ENCODE data around the gene HNRNPUL1. TPM values are rescaled to one million over a fixed set of nuclear protein-coding genes. Genes with fewer than 3 reads are reported as not detected.

The HNRNPUL1 gene
- total and polyA plus RNA-seq, 2 donors (not counting 1 experiment from before 2014, with no cell fraction given), result 36.4 to 58.1 TPM

DNA sequence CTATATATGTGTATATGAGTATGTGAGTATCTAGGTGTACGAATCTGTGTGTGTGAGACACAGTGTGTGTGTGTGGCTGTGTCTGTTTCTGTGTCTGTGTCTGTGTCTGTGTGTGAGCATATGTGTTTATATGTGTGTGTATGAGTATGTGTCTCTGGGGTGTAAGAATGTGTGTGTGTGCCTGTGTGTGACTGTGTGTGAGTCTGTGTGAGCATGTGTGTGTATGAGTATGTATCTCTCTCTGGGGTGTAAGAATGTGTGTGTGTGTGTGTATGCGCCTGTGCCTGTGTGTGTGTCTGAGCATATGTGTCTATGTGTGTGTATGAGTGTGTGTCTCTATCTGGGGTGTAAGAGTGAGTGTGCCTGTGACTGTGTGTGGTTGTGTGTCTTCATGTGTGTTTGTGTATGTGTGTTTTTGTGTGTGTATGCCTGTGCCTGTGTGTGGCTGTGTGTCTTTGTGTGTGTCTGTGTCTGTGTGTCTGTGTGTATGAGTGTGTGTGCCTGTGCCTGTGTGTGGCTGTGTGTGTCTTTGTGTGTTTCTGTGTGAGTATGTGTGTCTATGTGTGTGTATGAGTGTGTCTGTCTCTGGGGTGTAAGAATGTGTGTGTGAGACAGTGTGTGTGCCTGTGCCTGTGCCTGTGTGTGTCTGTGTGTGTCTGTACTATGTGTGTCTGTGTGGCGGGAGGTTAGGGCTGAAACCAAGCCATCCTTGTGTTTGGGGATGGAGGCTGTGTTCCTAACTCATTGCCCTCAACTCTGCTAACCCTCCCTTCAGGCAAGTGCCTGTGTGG is 33.9 kb upstream of the HNRNPUL1 start:
- H3K79me2 ChIP-seq (ENCODE audit: control insufficient read depth, insufficient read depth, low read length), result peaks cover 55% of the 10 kb centered on the region
- H3K4me1 ChIP-seq (ENCODE audit: control insufficient read depth, extremely low read depth, insufficient read depth, low read length), result peaks cover 19% of the 10 kb centered on the region
- no peak for DNase-seq (ENCODE audit: low read depth in 2 of 2)
- no peaks in the 10 kb centered on the region for H3K27me3 ChIP-seq (ENCODE audit: control insufficient read depth, insufficient read depth, low read length)
- H3K9ac ChIP-seq (ENCODE audit: insufficient read depth, low read length), result no peak overlapping the region
- no peaks in the 10 kb centered on the region for H4K20me1 ChIP-seq (ENCODE audit: control insufficient read depth, extremely low read depth, insufficient read depth, low read length)
- H3K4me2 ChIP-seq (ENCODE audit: extremely low read depth, insufficient read depth, low read length), result no peak overlapping the region
- H2AFZ ChIP-seq (ENCODE audit: low read length), result no peak overlapping the region
- no peaks in the 10 kb centered on the region for H3K9me3 ChIP-seq (ENCODE audit: control insufficient read depth, insufficient read depth, low read depth, low read length)
- peak overlapping the region; percentile 69 for H3K27ac ChIP-seq (ENCODE audit: insufficient read depth, low read length)
- H3K4me3 ChIP-seq (replicated peaks in 1 of 4; ENCODE audit: control extremely low read depth in 1 of 4, insufficient read depth in 1 of 4, low read depth in 3 of 4, low read length in 4 of 4), result no peak overlapping the region
- H3K36me3 ChIP-seq (ENCODE audit: control insufficient read depth, insufficient read depth, low read length), result peaks cover 34% of the 10 kb centered on the region
- TF ChIP-seq, protein P1, sequence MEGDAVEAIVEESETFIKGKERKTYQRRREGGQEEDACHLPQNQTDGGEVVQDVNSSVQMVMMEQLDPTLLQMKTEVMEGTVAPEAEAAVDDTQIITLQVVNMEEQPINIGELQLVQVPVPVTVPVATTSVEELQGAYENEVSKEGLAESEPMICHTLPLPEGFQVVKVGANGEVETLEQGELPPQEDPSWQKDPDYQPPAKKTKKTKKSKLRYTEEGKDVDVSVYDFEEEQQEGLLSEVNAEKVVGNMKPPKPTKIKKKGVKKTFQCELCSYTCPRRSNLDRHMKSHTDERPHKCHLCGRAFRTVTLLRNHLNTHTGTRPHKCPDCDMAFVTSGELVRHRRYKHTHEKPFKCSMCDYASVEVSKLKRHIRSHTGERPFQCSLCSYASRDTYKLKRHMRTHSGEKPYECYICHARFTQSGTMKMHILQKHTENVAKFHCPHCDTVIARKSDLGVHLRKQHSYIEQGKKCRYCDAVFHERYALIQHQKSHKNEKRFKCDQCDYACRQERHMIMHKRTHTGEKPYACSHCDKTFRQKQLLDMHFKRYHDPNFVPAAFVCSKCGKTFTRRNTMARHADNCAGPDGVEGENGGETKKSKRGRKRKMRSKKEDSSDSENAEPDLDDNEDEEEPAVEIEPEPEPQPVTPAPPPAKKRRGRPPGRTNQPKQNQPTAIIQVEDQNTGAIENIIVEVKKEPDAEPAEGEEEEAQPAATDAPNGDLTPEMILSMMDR (conservative IDR thresholded peaks at IDR 0.05 in 1 of 2, IDR thresholded peaks at IDR 0.05 in 1 of 2; ENCODE audit: low read depth in 1 of 2, low read length in 2 of 2), result no peak
- no peak for TF ChIP-seq EZH2 (IDR thresholded peaks at IDR 0.05; ENCODE audit: low read length, missing control alignments)

DNA sequence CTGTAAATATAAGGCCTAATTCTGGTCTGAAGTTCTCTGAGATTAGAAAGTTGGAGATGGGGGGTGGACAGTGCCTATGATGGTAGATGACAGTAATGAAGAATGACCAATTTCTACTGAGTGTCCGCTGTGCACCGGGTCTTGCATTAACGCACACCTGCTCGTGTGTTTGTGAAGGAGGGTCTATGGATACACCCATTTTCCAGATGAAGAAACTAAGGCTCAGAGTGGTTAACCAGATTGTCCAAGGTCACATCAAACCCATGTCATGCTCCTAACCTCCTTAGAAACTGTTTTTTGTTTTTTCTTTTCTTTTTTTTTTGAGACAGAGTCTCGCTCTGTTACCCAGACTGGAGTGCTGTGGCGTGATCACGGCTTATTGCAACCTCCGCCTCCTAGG is 31.5 kb upstream of the HNRNPUL1 start:
- Histone ChIP-seq H4K20me1 (ENCODE audit: control insufficient read depth, extremely low read depth, insufficient read depth, low read length) (no peaks in the 10 kb centered on the region), H3K4me2 (ENCODE audit: extremely low read depth, insufficient read depth, low read length) (no peak overlapping the region), H3K27me3 (ENCODE audit: control insufficient read depth, insufficient read depth, low read length) (no peaks in the 10 kb centered on the region), H3K27ac (ENCODE audit: insufficient read depth, low read length) (no peak overlapping the region), H3K4me3 (replicated peaks in 1 of 4; ENCODE audit: control extremely low read depth in 1 of 4, insufficient read depth in 1 of 4, low read depth in 3 of 4, low read length in 4 of 4) (no peak overlapping the region), H2AFZ (ENCODE audit: low read length) (no peak overlapping the region), H3K4me1 (ENCODE audit: control insufficient read depth, extremely low read depth, insufficient read depth, low read length) (peaks cover 6% of the 10 kb centered on the region), H3K9ac (ENCODE audit: insufficient read depth, low read length) (no peak overlapping the region), H3K36me3 (ENCODE audit: control insufficient read depth, insufficient read depth, low read length) (peaks cover 38% of the 10 kb centered on the region), H3K9me3 (ENCODE audit: control insufficient read depth, insufficient read depth, low read depth, low read length) (no peaks in the 10 kb centered on the region), H3K79me2 (ENCODE audit: control insufficient read depth, insufficient read depth, low read length) (peaks cover 47% of the 10 kb centered on the region)
- TF ChIP-seq, protein P1 (conservative IDR thresholded peaks at IDR 0.05 in 1 of 2, IDR thresholded peaks at IDR 0.05 in 1 of 2; ENCODE audit: low read depth in 1 of 2, low read length in 2 of 2), result no peak
- TF ChIP-seq EZH2 (IDR thresholded peaks at IDR 0.05; ENCODE audit: low read length, missing control alignments), result no peak
- DNase-seq (ENCODE audit: low read depth in 2 of 2), result no peak

DNA sequence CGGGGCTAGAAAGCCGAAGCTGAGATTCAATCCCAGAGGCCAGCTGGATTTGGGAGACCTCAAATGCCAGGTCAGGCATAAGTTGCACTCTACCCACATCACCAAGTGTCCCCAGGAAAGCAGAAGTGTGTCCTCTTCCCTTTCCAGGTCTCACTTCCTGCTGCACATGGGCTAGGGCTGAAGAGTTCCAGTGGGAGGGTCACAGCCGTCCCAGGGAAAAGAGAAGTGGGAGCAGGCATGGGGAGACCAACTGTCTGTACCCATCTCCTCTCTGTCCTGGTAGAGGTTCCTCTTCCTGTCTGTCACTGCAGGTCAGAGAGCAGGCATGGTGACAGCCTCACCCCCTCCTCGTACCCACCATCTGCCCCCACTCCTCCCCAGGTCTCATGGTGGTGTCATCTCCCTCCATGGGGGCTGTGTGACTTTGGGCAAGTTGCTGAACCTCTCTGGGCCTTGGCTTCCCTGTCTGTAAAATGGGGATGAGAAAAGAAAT is 30.4 kb upstream of the HNRNPUL1 start:
- H3K36me3 ChIP-seq (ENCODE audit: control insufficient read depth, insufficient read depth, low read length), result peaks cover 44% of the 10 kb centered on the region
- no peaks in the 10 kb centered on the region for H4K20me1 ChIP-seq (ENCODE audit: control insufficient read depth, extremely low read depth, insufficient read depth, low read length)
- no peak for DNase-seq (ENCODE audit: low read depth in 2 of 2)
- H3K27ac ChIP-seq (ENCODE audit: insufficient read depth, low read length), result no peak overlapping the region
- H3K79me2 ChIP-seq (ENCODE audit: control insufficient read depth, insufficient read depth, low read length), result peaks cover 47% of the 10 kb centered on the region
- no peak overlapping the region for H3K9ac ChIP-seq (ENCODE audit: insufficient read depth, low read length)
- TF ChIP-seq, protein P1 (conservative IDR thresholded peaks at IDR 0.05 in 1 of 2, IDR thresholded peaks at IDR 0.05 in 1 of 2; ENCODE audit: low read depth in 1 of 2, low read length in 2 of 2), result no peak
- no peak for TF ChIP-seq EZH2 (IDR thresholded peaks at IDR 0.05; ENCODE audit: low read length, missing control alignments)
- no peak overlapping the region for H3K4me2 ChIP-seq (ENCODE audit: extremely low read depth, insufficient read depth, low read length)
- H3K27me3 ChIP-seq (ENCODE audit: control insufficient read depth, insufficient read depth, low read length), result no peaks in the 10 kb centered on the region
- H3K9me3 ChIP-seq (ENCODE audit: control insufficient read depth, insufficient read depth, low read depth, low read length), result no peaks in the 10 kb centered on the region
- H2AFZ ChIP-seq (ENCODE audit: low read length), result no peak overlapping the region
- H3K4me3 ChIP-seq (replicated peaks in 1 of 4; ENCODE audit: control extremely low read depth in 1 of 4, insufficient read depth in 1 of 4, low read depth in 3 of 4, low read length in 4 of 4), result no peak overlapping the region
- peaks cover 6% of the 10 kb centered on the region for H3K4me1 ChIP-seq (ENCODE audit: control insufficient read depth, extremely low read depth, insufficient read depth, low read length)

Data from fibroblast of lung (primary cell).